ENCODE data around the gene INAFM1.
"Not testable (repeated sequence)": the region's sequence is repeated elsewhere in the genome, so short reads cannot be mapped to it uniquely, and the experiment has no call there.

INAFM1 gene

DNA sequence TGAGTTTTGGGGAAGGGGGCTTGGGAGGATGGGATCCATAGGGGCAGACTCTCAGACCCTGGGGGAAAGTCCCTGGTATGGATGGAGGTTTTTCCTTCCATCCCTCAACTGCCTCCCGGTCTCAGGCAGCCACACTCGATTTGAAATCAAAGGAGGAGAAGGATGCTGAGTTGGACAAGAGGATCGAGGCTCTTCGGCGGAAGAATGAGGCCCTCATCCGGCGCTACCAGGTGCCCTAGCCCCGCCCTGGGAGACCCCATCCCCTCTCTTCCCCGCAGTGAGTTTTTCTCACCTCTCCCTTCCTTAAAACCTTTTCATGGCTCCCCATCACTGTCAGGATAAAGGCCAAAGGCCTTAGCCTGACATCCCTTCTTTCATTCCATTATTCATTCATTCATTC, 16.3 kb upstream of the INAFM1 start:
- ChIA-PET POLR2A (ENCODE audit: low non-redundant PET) (no interaction called here), CTCF (no interaction called here)
- peak overlapping the region; percentile 98 for H3K27ac ChIP-seq
- TF ChIP-seq, protein P1, sequence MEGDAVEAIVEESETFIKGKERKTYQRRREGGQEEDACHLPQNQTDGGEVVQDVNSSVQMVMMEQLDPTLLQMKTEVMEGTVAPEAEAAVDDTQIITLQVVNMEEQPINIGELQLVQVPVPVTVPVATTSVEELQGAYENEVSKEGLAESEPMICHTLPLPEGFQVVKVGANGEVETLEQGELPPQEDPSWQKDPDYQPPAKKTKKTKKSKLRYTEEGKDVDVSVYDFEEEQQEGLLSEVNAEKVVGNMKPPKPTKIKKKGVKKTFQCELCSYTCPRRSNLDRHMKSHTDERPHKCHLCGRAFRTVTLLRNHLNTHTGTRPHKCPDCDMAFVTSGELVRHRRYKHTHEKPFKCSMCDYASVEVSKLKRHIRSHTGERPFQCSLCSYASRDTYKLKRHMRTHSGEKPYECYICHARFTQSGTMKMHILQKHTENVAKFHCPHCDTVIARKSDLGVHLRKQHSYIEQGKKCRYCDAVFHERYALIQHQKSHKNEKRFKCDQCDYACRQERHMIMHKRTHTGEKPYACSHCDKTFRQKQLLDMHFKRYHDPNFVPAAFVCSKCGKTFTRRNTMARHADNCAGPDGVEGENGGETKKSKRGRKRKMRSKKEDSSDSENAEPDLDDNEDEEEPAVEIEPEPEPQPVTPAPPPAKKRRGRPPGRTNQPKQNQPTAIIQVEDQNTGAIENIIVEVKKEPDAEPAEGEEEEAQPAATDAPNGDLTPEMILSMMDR (conservative IDR thresholded peaks at IDR 0.05; ENCODE audit: low read depth): no peak
- DNase-seq (ENCODE audit: low spot score): no peak

DNA sequence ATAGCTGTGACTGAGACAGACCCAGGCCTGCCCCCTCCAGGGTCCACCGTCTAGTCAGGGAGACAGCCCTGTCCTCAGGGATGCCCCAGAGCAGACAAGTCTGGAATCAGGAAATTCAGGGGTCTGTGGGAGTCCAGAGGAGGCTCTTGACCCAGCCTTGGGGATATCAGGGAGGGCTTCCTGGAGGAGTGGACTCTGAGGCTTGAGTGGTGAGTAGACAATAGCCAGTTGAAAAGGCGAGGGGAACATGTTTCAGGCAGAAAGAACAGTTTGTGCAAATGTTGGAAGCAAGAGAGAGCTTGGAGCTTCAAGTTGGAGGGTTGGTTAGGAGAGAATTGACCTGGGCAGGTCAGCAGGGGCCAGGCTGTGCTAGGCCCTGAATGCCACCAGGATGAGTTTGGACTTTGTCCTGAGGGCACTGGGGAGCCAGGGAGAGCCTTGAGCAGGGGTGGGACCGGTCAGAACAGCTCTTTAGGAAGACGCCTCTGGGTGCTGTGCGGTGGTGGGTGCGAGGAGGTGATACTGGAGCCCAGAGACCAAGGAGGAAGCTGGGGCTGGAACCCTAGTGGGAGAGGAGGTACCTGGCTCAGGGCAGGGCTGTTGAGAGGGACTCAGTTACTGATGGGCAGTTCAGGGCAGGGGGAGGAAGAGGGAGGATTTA, 15.7 kb upstream of the INAFM1 start:
- peak overlapping the region; percentile 98 for H3K27ac ChIP-seq
- POLR2A ChIA-PET (ENCODE audit: low non-redundant PET): no interaction called here
- CTCF ChIA-PET: no interaction called here
- DNase-seq (ENCODE audit: low spot score): no peak
- TF ChIP-seq, protein P1 (conservative IDR thresholded peaks at IDR 0.05; ENCODE audit: low read depth): no peak

DNA sequence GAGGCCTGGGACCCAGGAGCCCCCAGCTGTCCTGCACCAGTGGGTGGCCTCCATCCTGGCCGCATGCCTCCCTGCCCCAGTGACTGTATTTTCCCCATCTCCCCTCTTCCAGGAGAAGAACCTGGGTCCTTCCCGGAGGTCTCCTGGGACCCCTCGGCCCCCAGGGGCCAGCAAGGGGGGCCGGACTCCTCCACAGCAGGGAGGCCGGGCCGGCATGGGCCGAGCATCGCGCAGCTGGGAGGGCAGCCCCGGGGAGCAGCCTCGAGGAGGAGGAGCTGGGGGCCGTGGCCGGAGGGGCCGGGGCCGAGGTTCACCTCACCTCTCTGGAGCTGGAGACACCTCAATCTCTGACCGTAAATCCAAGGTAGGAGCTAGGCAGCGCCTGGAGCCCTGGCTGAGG, 14.2 kb upstream of the INAFM1 start:
- H3K27ac ChIP-seq: peak overlapping the region; percentile 98
- TF ChIP-seq, protein P1 (conservative IDR thresholded peaks at IDR 0.05; ENCODE audit: low read depth): no peak
- no peak for DNase-seq (ENCODE audit: low spot score)
- CTCF ChIA-PET: no interaction called here
- POLR2A ChIA-PET (ENCODE audit: low non-redundant PET): interaction anchor here (1.0 kb wide), 1 partner anchor 9 kb away, joined by 3 read pairs; no protein-coding TSS in a partner anchor

DNA sequence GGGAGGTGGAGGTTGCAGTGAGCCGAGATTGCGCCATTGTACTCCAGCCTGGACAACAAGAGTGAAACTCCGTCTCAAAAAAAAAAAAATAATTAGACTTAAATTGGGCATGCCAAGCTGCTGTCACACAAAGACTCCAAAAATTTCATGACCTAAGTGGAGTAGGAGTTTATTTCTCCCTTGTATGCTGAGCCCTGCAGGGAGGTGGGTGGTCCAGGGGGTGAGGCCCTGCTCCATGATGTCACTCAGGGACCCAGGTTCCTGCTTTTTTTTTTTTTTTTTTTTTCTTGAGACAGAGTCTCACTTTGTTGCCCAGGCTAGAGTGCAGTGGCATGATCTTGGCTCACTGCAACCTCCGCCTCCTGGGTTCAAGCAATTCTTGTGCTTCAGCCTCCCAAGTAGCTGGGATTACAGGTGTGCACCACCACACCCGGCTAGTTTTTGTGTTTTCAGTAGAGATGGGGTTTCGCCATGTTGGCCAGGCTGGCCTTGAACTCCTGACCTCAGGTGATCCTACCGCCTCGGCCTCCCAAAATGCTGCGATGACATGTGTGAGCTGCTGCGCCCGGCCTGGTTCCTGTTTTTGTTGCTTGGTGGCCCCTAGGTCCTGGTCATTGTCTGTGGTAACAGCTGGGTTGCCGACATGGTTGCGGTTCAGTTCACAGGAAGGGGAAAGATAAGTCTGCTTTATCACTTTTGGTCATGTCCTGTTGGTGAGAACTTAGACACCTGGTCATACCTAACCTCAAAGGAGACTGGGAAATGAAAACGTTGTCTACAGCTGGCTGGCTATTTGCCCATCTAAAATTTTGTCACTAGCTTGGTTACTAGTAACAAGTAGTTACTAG, 12.5 kb upstream of the INAFM1 start:
- CTCF ChIA-PET: interaction anchor here (0.6 to 1.0 kb wide), 3 partner anchors 10 to 428 kb away, joined by 3 to 4 read pairs (median 4); no protein-coding TSS in a partner anchor
- H3K27ac ChIP-seq: peak overlapping the region; percentile 18; the same call in 1 of the 2 replicates
- DNase-seq (ENCODE audit: low spot score); POLR2A ChIA-PET (ENCODE audit: low non-redundant PET): not testable (repeated sequence)

DNA sequence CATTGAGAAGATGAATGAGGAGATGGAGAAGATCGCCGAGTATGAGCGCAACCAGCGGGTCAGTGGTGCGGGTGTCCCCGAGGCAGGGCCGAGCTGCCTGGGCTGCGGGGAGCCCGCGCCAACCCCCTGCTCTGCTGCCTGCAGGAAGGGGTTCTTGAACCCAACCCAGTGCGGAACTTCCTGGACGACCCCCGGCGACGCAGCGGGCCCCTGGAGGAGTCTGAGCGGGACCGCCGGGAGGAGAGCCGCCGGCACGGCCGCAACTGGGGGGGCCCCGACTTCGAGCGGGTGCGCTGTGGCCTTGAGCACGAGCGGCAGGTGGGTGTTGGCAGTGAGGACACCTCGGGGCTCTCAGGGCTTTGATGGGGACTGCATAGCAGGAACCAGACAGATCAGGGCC, 10.1 kb upstream of the INAFM1 start:
- DNase-seq (ENCODE audit: low spot score): no peak
- CTCF ChIA-PET: no interaction called here
- TF ChIP-seq, protein P1 (conservative IDR thresholded peaks at IDR 0.05; ENCODE audit: low read depth): no peak
- 0 out of 2 replicates have a peak overlapping the region, but pooled peaks have one; percentile 2 for H3K27ac ChIP-seq
- POLR2A ChIA-PET (ENCODE audit: low non-redundant PET): no interaction called here

DNA sequence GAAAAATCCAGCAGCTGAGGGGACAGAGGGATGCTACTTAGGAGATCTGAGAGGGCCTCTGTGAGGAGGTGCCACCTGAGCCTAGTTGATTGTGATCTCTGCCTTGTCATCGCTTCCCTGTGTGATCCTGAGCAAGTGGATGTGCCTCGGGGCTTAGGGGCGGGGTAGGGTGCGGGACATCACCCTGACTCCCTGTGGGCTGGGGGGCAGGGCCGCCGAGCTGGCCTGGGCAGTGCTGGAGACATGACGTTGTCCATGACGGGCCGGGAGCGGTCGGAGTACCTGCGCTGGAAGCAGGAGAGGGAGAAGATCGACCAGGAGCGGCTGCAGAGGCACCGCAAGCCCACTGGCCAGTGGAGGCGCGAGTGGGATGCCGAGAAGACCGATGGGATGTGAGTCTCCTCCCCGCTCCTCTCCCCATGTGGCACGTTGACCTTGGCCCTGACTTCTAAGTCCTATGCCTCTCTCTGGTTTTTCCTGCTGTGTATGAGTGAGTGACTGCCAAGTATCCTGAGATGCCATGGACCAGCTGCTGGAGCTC, 8.2 kb upstream of the INAFM1 start:
- POLR2A ChIA-PET (ENCODE audit: low non-redundant PET): no interaction called here
- TF ChIP-seq, protein P1 (conservative IDR thresholded peaks at IDR 0.05; ENCODE audit: low read depth): no peak
- H3K27ac ChIP-seq: peak overlapping the region; percentile 54
- no peak for DNase-seq (ENCODE audit: low spot score)
- CTCF ChIA-PET: no interaction called here

Measured in RWPE1 (cell line).